GM13976 (cell line): ENCODE measurements around the gene TTLL11.

Experiments used
- DNase-seq: peaks from one replicate; pipeline ENCODE4 v3.0.0; 2012; ENCODE audit warnings: low spot score
- CTCF ChIP-seq: IDR thresholded peaks from 2 replicates; pipeline ENCODE4 v1.5.1; 2012; ENCODE audit warnings: borderline replicate concordance, mild to moderate bottlenecking; ENCODE audit not compliant: insufficient read depth; ENCODE audit errors: extremely low read depth, missing control alignments, control extremely low read depth
- in situ Hi-C: fragments of 300-500 bp; cut with MboI; formaldehyde crosslinking; loops from one replicate; pipeline ENCODE4 v1.12.0; 2022; ENCODE audit warnings: low sequenced_read_pairs, mixed read lengths, inconsistent platforms; ENCODE audit not compliant: unreplicated experiment

TTLL11 gene

GRCh38 chr9:121811140-121811539 lies 282.0 kb downstream of the TTLL11 start:
- TF ChIP-seq CTCF = no peak
- no peak for DNase-seq
- in situ Hi-C loops = no loop called here

GRCh38 chr9:121810489-121810888 lies 282.6 kb downstream of the TTLL11 start:
- in situ Hi-C loops = no loop called here
- TF ChIP-seq CTCF = no peak
- DNase-seq = no peak

GRCh38 chr9:121809356-121810050 lies 283.6 kb downstream of the TTLL11 start:
- in situ Hi-C loops = no loop called here
- no peak for DNase-seq
- no peak for TF ChIP-seq CTCF

- TF ChIP-seq CTCF = no peak
- DNase-seq = no peak
- in situ Hi-C loops = no loop called here
Observed at GRCh38 chr9:121808781-121809180, 284.3 kb downstream of the TTLL11 start.

- in situ Hi-C loops = no loop called here
- no peak for TF ChIP-seq CTCF
- DNase-seq = no peak
Observed at GRCh38 chr9:121807823-121808278, 285.3 kb downstream of the TTLL11 start.

- no peak for DNase-seq
- no peak for TF ChIP-seq CTCF
- in situ Hi-C loops = no loop called here
Observed at GRCh38 chr9:121807069-121807822, 285.9 kb downstream of the TTLL11 start.
